HG03060 (cell line): ENCODE data around the gene LBHD1.
"Not testable (repeated sequence)": the region's sequence is repeated elsewhere in the genome, so short reads cannot be mapped to it uniquely, and the experiment has no call there.

Experiments
- ATAC-seq: cut with Tn5 transposase; IDR thresholded peaks from one replicate; pipeline ENCODE4 v1.9.1; 2021; ENCODE audit warnings: low read depth, moderate number of reproducible peaks; ENCODE audit not compliant: unreplicated experiment

LBHD1 gene

DNA sequence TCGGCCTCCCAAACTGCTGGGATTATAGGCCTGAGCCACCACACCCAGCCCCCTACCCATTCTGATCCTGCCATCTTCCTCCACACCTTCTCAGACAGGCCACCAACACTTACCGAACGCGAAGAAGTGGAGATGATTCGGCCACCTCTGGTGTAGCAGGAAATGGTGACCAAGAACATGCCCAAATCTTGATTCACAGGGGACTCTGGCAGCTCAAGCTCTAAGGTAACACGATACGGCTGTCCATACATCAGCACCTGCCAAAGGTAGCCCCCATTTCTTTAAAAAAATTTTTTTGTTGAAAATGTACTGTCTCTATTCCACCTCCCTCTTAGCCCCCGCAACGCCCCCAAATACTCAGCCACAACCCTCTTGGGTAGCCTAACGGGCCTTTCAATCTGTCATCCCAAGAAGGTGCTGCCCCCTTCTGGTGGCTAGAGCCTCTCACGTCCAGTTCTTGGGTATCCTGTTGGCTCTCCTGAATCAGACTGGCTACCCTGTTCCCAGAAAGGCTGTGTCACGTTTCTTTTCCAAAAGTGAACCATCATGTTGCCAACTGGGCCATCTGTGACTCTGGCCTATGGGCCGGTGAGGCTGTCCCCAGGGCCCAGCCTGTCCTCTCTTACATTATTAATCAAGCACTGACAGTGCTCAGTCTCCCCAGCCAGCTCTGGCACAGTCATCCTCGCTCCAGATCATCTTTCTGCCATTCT, 22.5 kb upstream of the LBHD1 start:
- no peak for ATAC-seq

DNA sequence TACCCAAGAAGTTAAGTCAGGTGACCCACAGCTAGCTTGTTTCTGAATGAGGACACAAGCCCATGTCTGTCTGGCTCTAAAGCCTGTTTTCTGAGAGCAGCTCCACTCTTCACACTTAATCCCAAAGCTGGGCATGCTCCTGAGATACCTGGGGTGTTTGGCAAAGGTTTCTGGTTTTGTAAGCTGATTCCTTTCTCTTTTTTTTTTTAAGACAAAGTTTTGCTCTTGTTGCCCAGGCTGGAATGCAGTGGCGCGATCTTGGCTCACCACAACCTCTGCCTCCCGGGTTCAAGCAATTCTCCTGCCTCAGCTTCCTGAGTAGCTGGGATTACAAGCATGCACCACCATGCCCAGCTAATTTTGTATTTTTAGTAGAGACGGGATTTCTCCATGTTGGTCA, 21.6 kb upstream of the LBHD1 start:
- ATAC-seq, result not testable (repeated sequence)

DNA sequence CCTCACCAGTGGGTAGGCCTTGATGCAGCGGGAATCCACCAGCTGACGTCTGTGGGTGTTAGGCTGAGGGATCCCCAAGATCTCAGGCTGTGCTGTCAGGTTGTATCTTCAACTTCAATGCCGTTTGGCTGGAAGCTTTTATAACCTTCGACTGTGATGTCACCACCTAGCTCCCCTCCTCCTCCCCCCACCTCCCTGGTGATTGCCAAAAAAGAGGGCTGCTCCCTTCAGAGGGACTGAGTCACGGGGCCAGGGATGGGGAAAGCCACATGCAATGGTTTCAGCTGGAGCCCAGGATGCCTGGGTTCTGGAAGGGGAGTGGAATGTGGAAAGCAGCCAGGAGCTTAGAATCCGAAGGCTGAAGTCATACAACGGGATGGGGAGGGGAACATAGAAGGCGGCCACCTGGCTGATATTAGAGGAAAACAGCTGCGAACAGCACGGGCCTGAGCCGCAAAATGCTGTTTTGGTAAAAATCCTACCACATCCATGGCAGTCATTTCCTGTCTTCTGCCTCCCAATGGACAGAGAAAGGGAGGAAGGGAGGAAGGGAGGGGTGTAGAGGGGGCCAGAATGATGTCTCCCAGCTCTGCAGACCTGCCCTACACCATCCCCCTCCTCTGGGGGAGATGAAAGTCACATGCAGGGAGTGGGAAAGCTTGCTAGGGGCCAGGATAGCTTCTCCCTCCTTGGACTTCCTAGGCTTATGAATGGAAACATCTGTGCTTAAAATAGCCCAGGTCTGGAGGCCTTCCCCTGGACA, 17.5 kb upstream of the LBHD1 start, which contains the start of gene LRRN4CL:
Gene LRRN4CL (minus strand): TSS at position 110 of the 763 bp plus-strand sequence. CDS start 1,022 bp downstream, outside the sequence.
- no peak for ATAC-seq

DNA sequence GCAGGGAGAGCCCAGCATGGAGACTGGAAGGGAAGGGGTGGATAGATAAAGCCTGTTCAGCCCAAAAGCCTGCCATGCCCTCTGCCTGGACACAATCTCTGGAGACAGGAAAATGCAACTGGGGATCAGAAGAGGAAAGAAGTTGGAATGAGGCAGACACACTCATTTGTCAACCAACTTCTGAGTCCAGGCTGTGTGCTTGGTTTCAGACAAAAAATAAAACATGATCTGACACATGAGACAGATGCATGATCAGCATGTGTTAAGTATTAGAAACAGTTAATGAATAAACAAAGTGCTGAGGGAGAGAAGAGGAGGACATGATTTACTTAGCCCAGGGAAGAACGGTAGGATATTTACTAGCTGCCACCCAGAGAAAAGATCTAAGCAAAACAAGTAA, 16.4 kb upstream of the LBHD1 start:
- no peak for ATAC-seq

DNA sequence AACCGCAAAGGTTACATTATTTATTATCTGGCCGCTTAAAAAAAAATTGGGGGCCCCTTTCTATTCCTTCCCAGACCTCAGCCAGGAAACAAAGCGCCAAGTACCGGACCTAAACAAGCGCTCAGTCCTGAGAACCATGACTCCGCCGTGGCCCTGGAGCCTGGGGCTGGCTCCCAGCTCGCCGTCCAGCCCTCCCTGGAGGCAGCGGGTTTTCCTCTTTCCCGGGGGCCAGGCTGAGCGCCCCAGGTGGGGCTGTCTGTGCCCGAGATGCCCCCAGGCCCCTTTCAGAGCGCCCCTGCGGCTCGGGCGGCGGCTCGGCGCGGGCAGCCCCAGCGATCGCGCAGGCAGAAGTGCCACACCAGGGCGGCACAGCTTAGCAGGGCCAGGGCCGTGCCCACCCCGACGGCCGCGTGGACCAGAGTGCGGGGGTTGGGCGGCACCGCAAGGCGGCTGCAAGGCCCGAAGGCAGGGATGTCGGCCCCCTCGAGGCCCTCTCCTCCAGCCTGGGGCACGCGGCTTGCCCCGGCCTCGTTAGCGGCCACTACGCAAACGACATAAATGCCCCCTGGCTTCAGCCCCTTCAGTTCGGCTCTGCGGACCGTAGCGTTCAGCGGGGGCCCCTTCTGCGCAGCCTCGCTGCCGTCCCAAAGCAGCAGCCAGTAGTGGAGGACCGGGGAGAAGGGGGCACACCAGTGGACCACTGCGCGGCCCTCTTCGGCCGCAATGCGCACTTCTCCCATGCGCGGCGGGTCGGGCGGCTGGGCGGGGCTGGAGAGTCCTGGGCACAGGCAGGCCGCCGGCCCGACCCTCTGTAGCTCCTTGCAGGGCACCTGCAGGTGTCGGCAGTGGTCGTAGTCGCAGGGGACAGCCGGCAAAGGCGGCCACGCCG, 15.7 kb upstream of the LBHD1 start:
- ATAC-seq, result no peak

DNA sequence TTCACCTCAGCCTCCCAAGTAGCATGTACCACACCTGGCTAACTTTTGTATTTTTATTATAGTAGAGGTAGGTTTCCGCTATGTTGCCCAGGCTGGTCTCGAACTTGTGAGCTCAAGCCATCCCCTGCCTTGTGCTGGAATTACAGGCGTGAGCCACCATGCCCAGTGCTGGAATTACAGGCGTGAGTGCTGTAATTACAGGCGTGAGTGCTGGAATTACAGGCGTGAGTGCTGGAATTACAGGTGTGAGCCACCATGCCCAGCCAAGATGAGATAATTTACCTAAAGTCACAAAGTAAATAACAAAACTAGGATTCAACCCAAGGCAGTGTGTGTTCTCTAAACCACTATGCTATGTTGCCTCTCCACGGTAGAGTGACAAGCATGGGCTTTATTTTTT, 10.5 kb upstream of the LBHD1 start:
- ATAC-seq, result no peak

DNA sequence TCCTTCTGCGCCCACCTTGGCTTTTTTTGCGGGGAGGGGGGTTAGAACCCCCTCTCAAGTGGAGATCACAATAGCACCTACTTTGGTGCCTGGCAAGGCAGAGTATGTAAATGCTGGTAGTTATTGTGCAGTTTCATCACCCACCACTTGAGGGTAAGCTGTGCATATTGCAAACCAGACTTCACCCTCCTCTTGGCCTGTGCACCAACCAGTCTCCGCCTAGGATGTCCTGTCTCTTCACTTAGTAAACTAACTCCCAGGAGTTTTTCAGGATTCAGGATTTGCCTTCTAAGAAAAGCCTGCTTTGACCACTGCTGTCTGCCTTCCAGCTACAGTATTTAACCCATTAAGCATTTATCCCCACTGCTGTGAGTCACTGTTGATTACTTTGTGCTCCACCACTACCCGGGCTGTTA, 8.8 kb upstream of the LBHD1 start:
- no peak for ATAC-seq

DNA sequence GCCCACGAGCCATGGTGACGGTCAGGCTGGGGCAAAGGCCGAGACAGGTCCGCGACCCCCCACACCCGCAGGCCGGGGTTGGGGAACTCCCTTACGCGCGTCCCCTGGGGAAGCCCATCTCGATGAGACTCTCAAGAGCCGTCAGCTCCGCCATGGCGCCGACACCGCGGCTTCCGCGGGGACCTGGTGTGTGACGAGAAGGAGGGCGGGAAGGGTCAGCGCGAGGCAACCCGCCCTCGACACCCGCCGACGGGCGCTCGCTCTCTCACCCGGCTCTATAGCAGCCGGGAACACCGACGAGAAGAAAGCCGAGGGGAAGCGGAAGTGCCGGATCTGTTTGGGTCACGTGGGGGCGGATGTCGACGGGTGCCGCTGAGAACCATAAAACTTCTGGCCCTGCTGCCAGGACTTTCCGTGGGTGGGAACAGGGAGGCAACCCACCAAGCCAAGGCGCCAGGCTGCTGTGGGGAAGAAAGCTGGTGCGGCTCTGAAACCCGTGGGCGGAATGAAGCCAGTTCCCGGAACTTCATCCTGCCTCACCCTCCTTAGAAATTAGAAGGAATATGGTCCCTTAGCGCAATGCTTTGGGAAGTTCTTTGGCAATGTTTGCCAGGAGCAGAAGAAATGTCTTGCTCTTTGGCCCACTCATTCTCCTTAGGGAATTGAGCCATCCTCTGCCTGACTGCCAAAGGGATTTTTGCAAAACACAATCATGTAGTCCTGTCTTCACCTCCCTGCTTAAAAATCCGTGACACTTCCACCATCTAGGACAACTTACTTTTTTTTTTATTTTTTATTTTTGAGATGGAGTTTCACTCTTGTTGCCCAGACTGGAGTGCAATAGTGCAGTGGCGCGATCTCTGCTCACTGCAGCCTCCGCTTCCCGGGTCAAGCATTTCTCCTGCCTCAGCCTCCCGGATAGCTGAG, 7.0 kb upstream of the LBHD1 start, which contains the start of gene UBXN1:
Gene UBXN1 (minus strand): TSS at position 304 of the 927 bp plus-strand sequence. CDS start 150 bp downstream, at position 154.
- no peak for ATAC-seq

DNA sequence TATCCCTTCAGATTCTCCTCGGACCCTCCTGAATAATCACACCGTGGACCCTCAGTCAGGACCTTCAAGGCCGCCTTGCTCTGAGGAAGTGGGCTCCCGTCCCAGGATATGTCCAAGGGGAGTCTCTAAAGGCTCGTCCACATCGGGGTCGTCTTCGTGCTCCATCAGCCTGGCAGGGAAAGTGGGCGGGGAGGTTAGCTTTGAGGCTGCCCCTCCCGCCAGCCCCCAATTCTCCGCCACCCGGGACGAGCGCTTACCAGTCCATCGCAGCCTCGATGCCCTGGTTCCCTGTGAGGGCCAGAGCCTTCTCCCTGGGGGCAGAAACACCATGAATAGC, 6.3 kb upstream of the LBHD1 start:
- no peak for ATAC-seq

DNA sequence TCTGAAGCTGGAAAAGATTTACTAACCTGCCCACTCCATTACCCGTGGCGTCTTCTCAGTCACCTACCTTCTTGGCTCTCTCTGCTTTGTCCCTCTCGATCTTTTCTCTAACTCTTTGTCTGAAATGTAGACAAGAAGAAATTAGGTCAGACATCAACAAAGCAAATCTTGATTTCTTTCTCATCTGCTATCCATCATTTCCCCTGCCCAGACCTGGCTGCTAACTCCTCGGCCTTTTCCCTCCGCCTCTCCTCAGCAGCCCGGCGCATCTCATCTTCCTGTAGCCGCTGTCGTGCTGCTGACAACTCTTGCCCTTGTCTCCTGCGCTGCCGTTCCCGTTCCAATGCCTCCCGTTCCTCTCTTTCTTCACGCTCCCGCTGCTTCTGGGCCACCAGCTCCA, 5.6 kb upstream of the LBHD1 start:
- ATAC-seq, result no peak

DNA sequence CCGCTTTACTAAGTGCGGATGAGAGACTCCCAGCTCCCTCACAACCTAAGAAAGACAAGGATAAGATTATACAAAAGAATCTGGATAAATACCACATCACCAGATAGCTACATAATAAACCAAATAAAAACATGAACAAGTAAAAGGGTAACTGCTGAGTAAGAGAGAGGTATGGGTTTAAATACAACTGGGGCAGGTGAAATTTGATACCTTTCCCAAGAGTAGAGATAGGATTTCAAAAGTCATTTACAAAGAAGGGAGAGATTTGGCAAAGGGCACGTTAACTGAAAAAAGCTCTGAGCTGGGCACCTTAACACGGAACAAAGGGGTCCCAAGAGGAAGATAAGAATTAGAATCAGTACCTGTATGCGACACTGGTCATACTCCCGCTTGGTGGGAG, 5.1 kb upstream of the LBHD1 start:
- ATAC-seq, result no peak

DNA sequence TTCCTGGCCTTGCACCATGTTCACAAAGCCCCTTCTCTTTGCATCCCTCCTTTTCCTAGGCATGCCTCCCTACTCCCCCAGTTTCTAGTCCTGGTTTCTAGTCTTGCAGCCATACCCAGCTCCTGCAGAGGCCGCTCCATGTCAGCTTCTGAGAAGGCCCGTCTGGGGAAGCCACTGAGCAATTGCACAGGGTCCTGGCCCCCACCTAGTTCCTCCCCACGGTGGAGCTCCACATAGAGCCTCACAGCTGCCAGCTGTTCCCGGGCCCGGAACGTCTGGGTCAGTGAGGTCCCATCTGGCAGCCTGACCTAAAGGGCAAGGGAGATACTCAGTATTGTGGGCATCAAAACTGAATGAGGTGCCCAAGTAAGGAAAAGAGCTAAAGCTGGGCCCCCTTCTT, 4.6 kb upstream of the LBHD1 start:
- ATAC-seq, result no peak

DNA sequence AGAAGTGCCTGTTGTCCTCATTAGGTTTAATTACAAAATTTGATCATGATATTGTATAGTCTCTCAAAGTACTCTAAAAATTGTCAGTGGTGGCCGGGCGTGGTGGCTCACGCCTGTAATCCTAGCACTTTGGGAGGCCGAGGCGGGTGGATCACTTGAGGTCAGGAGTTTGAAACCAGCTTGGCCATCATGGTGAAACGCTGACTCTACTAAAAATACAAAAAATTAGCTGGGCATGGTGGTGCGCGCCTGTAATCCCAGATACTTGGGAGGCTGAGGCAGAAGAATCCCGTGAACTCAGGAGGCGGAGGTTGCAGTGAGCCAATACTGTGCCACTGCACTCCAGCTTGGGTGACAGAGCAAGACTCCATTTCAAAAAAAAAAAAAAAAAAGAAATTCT, 3.3 kb upstream of the LBHD1 start:
- ATAC-seq, result not testable (repeated sequence)

DNA sequence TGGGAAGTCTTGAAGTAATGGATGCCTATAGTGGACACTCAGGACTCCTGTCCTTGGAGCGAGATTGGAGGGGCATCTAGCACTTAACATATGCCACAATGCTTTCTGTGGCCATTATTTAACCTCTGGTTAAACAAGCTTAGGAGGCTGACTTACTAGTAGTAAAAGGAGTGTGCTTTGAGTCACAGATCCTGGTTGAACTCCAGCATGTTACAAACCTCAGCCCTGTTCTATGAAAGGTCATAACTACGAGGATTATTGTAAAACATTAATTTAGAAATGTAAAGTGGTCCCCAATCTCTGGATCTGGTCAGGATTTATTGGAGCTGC, 1.1 kb upstream of the LBHD1 start:
- no peak for ATAC-seq

DNA sequence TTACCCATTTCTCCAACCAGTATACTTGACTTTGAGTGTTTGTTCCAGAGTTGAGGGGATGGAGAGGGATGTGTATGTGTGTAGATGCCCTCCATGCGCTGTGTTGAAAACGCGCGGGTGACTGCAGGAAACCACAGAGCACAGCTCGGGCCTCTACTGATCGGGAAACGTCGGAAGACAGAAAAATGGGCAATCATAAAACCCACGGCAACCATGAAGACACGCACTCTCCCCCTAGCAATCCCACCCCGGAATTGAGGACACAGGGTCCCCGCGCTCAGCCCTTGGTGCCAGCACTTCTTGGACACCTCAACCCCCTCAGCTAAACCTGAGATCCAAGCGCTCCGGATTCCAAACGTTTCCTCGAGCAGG, 845 bp downstream of the LBHD1 start:
- no peak for ATAC-seq

DNA sequence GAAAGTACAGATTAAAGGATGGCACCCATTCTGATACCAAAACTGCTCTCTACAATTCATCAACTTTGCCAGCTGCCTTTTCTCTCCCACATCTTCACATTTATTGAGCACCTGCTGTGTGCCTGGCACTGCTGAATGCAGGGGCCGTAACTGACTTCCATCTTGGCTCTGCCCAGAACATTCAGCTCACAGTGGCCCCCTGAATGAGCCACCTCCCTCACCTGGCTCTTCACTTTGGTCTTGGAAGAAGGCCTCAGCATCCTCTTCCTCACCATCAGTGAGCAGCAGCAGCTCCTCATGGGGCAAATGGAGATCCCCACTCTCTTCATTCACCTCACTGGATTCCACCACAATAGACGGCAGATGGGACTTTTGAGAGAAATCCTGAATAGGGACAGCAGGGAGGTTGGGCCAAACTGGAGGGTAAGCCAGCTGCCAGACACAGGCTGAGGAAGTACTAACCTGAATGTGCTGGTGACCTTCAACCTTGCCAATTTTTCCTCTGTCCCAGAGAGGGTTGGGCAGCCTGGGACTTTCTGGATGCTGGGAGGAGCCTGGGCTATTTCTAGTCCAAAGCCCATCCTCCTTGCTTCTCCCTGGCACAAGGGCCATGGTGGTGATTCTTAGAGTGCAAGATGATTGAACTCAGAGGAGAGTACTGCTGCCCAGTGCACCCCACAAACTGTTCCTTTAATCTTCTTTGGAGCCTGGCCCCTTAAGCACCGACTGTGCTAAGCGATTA, 2.5 kb downstream of the LBHD1 start:
- no peak for ATAC-seq

DNA sequence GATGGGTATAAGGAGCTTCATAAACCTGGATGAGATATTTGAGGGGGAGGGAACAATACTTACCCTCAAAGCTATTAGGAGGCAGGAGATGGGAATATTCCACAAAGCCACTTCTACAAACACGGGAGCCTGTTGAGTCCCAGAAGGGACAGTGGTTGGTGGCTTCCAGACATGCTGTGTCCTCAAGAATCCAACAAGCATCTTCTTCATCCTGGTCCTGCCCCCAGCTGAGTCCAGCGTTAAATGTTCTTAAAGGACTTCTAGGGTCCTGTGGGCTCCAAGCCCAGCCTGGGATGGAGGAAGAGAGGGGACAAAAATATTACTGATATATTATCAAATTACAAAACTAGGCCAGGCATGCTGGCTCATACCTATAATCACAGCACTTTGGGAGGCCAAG, 4.6 kb downstream of the LBHD1 start:
- no peak for ATAC-seq

DNA sequence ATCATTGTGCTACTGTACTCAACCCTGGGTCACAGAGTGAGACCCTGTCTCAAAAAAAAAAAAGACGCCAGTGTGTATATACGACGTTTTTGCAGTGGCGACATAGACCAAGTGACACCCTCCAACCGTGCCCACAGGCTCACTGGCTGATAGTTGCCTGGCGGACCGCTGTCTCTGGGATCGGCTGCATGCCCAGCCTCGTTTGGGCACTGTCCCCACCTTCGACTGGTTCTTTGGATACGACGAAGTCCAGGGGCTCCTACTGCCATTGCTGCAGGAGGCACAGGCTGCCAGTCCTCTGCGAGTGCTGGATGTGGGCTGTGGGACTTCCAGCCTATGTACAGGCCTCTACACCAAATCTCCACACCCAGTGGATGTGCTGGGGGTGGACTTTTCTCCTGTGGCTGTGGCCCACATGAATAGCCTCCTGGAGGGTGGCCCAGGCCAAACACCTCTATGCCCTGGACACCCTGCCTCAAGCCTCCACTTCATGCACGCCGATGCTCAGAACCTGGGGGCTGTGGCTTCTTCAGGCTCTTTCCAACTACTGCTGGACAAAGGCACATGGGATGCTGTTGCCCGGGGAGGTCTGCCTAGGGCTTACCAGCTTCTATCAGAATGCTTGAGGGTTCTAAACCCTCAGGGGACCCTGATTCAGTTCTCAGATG, 5.7 kb downstream of the LBHD1 start:
- ATAC-seq, result no peak
